Measurements from ENCODE around the gene MBD6.

The MBD6 gene

GRCh38 chr12:57530396-57531142 is 7.9 kb downstream of the MBD6 start:
- DNase-seq, result no peak

GRCh38 chr12:57531836-57532235 is 9.2 kb downstream of the MBD6 start:
- no peak for DNase-seq

GRCh38 chr12:57533108-57533507 is 10.5 kb downstream of the MBD6 start:
- no peak for DNase-seq

DNA sequence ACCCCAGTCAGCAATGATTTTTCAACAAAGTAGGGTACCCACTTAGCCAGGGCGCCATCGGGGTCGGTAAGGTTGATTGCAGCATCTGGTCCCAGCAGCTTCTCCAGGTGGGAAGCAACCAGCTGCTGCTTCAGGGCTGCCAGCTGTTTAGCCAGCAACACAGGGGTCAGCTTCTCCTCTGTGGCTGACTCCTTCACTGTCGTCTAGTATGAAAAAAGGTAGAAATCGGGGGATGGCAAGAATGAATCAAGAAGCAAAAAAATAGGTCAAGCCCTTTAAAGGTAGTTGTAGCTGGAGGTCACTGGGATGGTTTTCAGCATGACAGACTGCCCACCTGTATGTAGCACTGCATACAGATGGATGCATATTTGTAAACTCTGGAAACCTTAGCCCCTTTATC is 11.6 kb downstream of the MBD6 start:
- DNase-seq, result no peak

DNA sequence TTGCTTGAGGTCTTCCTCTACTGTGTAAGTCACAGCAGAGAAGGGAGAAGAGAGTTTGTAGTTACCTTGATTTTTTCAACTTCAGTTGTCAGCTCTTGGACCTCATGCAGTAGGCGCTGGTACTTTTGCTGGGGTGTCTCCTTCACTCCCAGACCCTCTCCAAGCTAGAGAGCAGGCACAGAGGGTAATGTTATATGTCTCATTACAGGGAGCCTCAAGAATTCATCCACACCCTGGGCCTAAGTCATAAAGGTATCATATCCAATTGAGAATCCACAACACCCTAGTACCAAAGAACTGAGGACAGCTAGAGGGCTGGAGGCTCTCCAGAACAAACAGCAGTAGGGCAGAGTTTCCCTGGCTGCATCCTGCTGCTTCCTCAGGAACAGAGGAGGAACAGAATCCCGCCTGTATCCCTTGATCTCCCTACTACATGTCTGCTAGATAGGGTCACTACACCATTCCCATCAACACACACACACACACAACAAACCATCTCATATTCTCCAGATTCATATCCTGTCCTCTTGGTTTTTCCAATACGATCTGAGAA is 12.4 kb downstream of the MBD6 start:
- DNase-seq, result no peak

- no peak for DNase-seq
Measured at GRCh38 chr12:57535764-57536596, 13.4 kb downstream of the MBD6 start.

DNA sequence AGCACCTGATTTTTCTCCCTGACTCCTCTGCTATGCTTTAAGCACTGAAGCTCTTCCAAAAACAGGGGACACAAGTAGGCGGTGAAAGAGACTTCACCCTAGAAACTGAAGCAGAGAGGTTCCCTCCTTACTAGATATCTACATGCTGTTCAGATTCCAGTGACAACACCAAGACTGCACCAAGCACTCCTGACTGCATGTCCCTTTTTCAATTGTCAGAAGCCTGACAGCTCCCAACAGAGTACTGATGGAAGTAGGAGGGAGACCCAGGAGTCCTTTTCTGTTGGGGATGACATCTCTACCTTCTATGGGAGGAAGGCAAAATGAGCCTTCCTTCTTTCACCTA is 13.9 kb downstream of the MBD6 start:
- DNase-seq, result no peak

- DNase-seq, result no peak
Measured at GRCh38 chr12:57539134-57539768, 16.6 kb downstream of the MBD6 start.

DNA sequence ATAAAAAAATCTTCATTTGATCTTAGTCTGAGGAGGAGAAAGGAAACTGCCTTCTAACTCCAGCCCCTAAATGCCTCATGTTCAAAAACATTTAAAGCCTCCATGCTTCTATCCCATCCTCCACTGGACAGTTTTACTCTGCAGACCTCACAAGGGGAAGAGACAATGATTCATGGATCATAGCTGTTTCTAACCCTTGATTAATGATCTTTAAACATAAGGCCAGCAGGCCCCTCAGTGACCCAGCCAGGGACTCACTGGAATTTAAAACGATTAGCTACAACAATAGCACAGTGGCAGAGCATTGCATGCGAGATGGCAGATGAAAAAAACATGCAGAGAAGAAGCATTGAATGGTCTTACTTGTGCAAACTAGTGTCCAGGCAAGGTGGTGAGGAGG is 18.4 kb downstream of the MBD6 start:
- no peak for DNase-seq

DNA sequence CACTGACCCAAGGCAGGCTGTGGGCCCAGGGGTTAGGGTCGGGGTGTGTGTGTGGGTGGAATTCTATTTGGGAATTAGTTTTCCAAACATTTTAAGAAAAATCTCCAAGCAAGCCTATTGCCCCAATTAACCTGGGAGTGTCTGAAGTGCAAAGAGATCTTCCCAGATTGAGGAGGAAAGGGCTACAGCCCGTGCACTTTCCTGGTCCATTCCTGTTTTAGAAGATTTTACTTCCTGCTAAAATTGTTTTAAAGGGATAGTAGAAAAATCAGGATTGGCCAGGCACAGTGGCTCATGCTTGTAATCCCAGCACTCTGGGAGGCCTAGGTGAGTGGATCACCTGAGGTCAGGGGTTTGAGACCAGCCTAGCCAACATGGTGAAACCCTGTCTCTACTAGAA is 19.1 kb downstream of the MBD6 start:
- no peak for DNase-seq

DNA sequence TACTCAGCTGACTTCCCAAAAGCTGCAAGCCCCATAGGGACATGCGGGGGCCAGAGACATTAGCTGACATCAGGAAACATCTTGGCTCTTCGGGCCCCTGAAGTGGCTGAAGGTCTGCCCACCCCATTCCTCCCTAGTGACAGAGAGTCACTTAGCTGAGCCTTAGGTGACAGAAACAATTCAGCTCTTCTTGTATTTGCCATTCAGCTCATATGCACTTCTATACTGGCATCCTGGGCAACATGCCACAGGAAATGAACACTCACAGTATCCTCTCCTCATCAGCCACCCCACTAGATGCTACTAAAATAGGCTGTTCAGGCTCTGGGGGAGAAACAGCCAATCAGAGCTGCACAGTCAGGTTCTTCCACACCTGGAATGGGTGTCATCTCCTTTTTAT is 21.0 kb downstream of the MBD6 start:
- no peak for DNase-seq

- DNase-seq, result no peak
Measured at GRCh38 chr12:57545809-57546437, 23.3 kb downstream of the MBD6 start.

GRCh38 chr12:57546438-57547287 is 24.0 kb downstream of the MBD6 start, which contains the start of gene DCTN2:
Gene DCTN2, minus strand, starts transcription at chr12:57547192. Its CDS starts 129 bp downstream, at chr12:57547063.
- peak; percentile 98 for DNase-seq

GRCh38 chr12:57547288-57548012 is 24.8 kb downstream of the MBD6 start:
- DNase-seq, result no peak

- DNase-seq, result no peak
Measured at GRCh38 chr12:57548013-57548315, 25.3 kb downstream of the MBD6 start.

DNA sequence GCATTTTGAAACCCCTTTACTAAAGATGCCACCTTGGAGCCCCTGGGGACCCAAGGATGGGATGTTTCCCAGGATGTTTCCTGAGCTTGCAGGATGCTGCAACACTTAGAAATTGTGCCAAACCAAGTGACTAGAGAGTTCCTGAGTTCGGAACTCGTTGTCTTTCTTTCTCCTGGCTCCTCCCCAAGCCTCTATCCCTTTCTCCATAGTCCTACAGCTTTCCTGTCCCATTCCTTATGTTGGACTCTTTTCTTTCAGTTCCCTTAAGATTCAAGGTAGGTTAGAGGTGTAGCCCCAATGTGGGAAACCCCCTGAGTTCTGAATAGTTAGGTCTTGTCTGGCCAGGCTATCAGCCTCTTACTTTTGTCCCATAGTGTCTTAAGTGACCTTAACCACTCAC is 25.9 kb downstream of the MBD6 start:
- DNase-seq, result no peak

DNA sequence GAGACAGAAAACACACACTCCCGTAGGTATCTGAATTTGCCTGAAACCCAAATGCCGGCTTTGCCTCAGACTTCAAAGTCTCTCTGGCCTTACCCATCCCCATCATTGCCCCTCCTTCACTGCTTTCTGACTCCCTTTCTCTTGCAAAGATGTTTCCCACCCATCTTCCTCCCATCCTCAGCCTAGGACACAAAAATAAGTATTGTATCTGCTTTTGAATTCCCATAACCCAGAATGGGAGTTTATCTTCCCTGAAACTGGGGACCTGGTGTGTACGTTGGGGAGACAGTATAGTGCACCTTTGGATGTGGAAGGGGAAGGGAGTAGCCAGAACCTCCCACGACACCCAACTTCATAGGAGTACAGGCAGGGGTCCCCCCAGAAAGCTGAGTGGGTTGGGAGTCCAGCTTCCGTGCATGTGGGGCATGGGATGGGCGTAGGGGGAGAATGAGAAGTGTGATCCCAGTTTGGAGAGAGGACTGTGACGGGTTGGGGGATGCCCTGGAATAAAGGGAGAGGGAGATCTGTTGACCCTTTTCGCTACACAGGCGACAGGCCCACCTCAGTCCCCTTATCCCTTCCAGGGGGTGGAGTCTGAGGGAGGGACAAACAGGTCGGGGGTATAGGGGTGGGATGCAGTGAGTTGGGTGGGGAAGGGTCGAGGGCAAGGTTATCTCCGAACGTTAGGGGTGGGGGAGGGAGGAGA is 26.7 kb downstream of the MBD6 start:
- DNase-seq, result no peak

- DNase-seq, result no peak
Measured at GRCh38 chr12:57549909-57550640, 27.5 kb downstream of the MBD6 start, which contains the start of gene KIF5A. Gene KIF5A, plus strand, starts transcription at chr12:57550044. Its CDS starts 228 bp downstream, at chr12:57550272.

DNA sequence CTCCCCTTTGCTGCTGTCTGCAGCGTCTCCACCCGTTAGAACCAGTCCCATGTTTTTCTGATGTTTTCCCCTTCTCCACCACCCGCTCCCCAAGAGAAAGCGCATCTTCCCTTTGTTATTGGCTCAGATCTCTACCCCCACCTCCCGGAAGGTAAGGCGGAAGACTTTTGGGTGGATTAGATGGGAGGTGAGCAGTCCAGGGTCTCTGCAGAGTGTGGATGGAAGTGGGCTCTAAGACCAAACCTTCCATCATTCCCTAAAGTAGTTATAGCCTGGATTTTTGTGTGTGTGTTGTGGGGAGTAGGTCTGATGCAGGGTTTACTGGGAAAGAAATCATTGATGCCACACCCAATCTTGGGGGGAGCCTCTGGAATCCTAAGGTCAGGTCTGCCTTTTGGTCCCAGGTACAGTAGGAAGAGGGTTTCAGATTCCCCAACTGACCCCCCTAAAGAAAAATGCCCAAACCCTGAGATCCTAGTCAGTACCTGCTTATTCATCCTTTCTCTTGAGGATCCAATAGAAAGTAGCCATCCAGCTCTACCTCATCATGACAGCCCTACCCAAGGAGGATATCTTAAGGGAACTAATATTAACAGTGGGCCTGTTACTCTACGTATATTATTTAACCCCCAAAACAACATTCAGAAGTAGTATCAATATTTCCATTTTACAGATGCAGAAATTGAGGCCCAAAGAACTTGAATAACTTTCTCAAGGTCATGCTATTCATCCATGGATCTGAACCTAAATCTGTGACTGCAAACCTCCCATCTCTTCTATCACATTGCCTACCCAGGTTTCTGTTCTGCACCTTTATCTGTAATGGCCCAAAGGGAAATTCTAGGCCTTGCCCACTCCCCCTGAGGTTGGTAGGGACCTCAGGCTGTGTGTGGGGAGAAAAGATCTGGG is 28.3 kb downstream of the MBD6 start:
- no peak for DNase-seq

Data from left hindlimb (tissue), 1 donor.